ENCODE results near the gene RANBP17.

GRCh38 chr5:171010816-171011215 lies 149.0 kb downstream of the RANBP17 start:
- no peak for TF ChIP-seq EZH2 (IDR thresholded peaks at IDR 0.05; ENCODE audit: insufficient read depth, poor library complexity, severe bottlenecking)
- TF ChIP-seq EZH2phosphoT487 (IDR thresholded peaks at IDR 0.05; ENCODE audit: insufficient read depth, low read depth): no peak
